HepG2 (cell line): ENCODE measurements around the gene BLMH. TPM values are rescaled to one million over a fixed set of nuclear protein-coding genes. Genes with fewer than 3 reads are reported as not detected.

Experiments used
- ADNP ChIP-seq: sonication (generic); formaldehyde crosslinking; IDR thresholded peaks from 2 replicates; pipeline ENCODE4 v1.4.0; 2020; ENCODE audit warnings: missing genetic modification reagents
- FIP1L1 ChIP-seq: fragments of 200-400 bp; formaldehyde crosslinking; IDR thresholded peaks from 2 replicates; pipeline ENCODE4 v1.6.1; 2018; ENCODE audit warnings: low read depth, mild to moderate bottlenecking, low read length, moderate library complexity, borderline replicate concordance; ENCODE audit not compliant: insufficient read depth
- GTF3A ChIP-seq: sonication (generic); formaldehyde crosslinking; conservative IDR thresholded peaks from 2 replicates; pipeline ENCODE4 v1.4.0; 2020; ENCODE audit warnings: mild to moderate bottlenecking, missing genetic modification reagents
- ONECUT2 ChIP-seq: sonication (generic); formaldehyde crosslinking; IDR thresholded peaks from 2 replicates; pipeline ENCODE4 v1.4.0; 2020; ENCODE audit warnings: missing genetic modification reagents
- PRMT3 ChIP-seq: sonication (generic); formaldehyde crosslinking; IDR thresholded peaks from 2 replicates; pipeline ENCODE4 v1.8.1; 2022; ENCODE audit warnings: low read depth, mild to moderate bottlenecking, moderate library complexity, missing genetic modification reagents, borderline replicate concordance
- SMYD3 ChIP-seq: sonication (generic); formaldehyde crosslinking; IDR thresholded peaks from 2 replicates; pipeline ENCODE4 v1.8.1; 2023; ENCODE audit warnings: mild to moderate bottlenecking, missing genetic modification reagents
- SNAPC2 ChIP-seq: sonication (generic); formaldehyde crosslinking; IDR thresholded peaks from 2 replicates; pipeline ENCODE4 v1.8.1; 2022; ENCODE audit warnings: mild to moderate bottlenecking, missing genetic modification reagents
- TCF7 ChIP-seq: sonication (generic); IDR thresholded peaks from 2 replicates; pipeline ENCODE4 v1.6.1; 2016; ENCODE audit warnings: antibody characterized with exemption, low read depth
- ZNF335 ChIP-seq: sonication (generic); formaldehyde crosslinking; IDR thresholded peaks from 2 replicates; pipeline ENCODE4 v1.4.0; 2020; ENCODE audit warnings: missing genetic modification reagents
- ZNF501 ChIP-seq: sonication (generic); formaldehyde crosslinking; IDR thresholded peaks from 2 replicates; pipeline ENCODE4 v1.5.1; 2020; ENCODE audit warnings: mild to moderate bottlenecking, moderate library complexity, missing genetic modification reagents
- ZSCAN31 ChIP-seq: sonication (generic); formaldehyde crosslinking; IDR thresholded peaks from 2 replicates; pipeline ENCODE4 v1.5.0; 2020; ENCODE audit warnings: low read depth, mild to moderate bottlenecking, missing genetic modification reagents
- polyA plus RNA-seq, 8 experiments: library from polyadenylated mRNA; depleted of rRNA in 3 of 8; stranded (reverse) in 7 of 8; unstranded in 1 of 8; fragments of >200 nt; fragmentation: Illumina TruSeq in 4 of 8; extraction: Trizol in 4 of 8; gene quantifications; 2 replicates each; pipeline versions ENCODE4 v1.2.1 to v1.2.3, GENCODE V29; 2011 to 2016; ENCODE audit warnings: low read depth in 4 of 8, missing spikeins in 1 of 8, mixed read lengths in 1 of 8; ENCODE audit not compliant: insufficient read depth in 1 of 8
- total RNA-seq, 5 experiments: library from RNA; depleted of rRNA; stranded (reverse); fragments of >200 nt; fragmentation: Illumina TruSeq; extraction: Trizol; gene quantifications; 2 replicates each; pipeline ENCODE4 v1.2.3, GENCODE V29; 2016; ENCODE audit warnings: low read depth in 1 of 5
- TF ChIP-seq, protein P1 (sequence below): sonication (generic); formaldehyde crosslinking; IDR thresholded peaks from 2 replicates; pipeline ENCODE4 v1.4.0; 2020; ENCODE audit warnings: missing genetic modification reagents
- TF ChIP-seq, protein P2 (sequence below): sonication (generic); formaldehyde crosslinking; IDR thresholded peaks from 2 replicates; pipeline ENCODE4 v1.4.0; 2020; ENCODE audit warnings: missing genetic modification reagents
- TF ChIP-seq, protein P3 (sequence below): sonication (generic); formaldehyde crosslinking; IDR thresholded peaks from 2 replicates; pipeline ENCODE4 v1.4.0; 2020; ENCODE audit warnings: mild to moderate bottlenecking, missing genetic modification reagents
- TF ChIP-seq, protein P4 (sequence below): sonication (generic); formaldehyde crosslinking; IDR thresholded peaks from 2 replicates; pipeline ENCODE4 v1.5.0; 2020; ENCODE audit warnings: missing genetic modification reagents, mild to moderate bottlenecking, borderline replicate concordance
- TF ChIP-seq, protein P5 (sequence below): sonication (generic); formaldehyde crosslinking; IDR thresholded peaks from 2 replicates; pipeline ENCODE4; 2020; ENCODE audit warnings: missing genetic modification reagents, mild to moderate bottlenecking, borderline replicate concordance

BLMH gene
- total and polyA plus RNA-seq, 2 of the 13 experiments (the other 11 are each of a cell fraction or from before 2014, with no cell fraction given), result 12.1 to 41.0 TPM

DNA sequence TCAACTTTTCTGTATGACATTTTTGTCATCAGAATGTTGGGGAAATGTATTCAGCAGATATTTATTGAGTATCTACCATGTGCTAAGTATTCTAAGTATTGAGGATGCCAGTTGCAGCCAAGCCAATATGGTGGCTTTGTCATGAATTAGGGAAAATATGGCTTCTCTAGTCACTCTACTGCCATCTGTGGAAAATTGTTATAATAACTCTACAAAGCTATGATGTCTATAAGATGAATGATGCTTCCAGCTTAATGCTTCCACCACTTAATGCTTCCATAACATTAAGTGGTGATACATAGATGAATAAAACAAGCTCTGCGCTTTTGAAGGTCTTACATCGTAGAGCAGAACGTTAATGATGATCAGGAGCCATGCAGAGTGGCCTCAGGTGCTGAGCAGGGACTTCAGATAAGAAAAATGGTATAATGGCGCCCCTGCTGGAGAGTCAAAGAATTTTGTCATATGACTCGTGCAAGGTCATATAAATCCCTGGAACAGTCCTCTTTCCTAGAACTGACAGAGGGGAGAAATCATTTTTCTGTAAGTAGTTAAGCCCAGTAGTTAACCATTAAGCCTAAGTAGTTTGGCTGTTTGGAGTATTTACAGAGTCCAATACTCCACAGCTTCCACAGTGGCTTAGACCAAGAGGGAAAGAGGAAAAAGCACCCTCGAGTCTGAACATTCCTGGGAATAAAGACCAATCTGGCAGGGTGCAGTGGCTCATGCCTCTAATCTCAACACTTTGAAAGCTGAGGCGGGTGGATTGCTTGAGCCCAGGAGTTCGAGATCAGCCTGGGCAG, 44.8 kb upstream of the BLMH start (continued):
- TF ChIP-seq, protein P1, sequence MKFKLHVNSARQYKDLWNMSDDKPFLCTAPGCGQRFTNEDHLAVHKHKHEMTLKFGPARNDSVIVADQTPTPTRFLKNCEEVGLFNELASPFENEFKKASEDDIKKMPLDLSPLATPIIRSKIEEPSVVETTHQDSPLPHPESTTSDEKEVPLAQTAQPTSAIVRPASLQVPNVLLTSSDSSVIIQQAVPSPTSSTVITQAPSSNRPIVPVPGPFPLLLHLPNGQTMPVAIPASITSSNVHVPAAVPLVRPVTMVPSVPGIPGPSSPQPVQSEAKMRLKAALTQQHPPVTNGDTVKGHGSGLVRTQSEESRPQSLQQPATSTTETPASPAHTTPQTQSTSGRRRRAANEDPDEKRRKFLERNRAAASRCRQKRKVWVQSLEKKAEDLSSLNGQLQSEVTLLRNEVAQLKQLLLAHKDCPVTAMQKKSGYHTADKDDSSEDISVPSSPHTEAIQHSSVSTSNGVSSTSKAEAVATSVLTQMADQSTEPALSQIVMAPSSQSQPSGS, result peak; percentile 78
- no peak for TF ChIP-seq PRMT3 (CRISPR knock-in tag)
- TF ChIP-seq, protein P2, sequence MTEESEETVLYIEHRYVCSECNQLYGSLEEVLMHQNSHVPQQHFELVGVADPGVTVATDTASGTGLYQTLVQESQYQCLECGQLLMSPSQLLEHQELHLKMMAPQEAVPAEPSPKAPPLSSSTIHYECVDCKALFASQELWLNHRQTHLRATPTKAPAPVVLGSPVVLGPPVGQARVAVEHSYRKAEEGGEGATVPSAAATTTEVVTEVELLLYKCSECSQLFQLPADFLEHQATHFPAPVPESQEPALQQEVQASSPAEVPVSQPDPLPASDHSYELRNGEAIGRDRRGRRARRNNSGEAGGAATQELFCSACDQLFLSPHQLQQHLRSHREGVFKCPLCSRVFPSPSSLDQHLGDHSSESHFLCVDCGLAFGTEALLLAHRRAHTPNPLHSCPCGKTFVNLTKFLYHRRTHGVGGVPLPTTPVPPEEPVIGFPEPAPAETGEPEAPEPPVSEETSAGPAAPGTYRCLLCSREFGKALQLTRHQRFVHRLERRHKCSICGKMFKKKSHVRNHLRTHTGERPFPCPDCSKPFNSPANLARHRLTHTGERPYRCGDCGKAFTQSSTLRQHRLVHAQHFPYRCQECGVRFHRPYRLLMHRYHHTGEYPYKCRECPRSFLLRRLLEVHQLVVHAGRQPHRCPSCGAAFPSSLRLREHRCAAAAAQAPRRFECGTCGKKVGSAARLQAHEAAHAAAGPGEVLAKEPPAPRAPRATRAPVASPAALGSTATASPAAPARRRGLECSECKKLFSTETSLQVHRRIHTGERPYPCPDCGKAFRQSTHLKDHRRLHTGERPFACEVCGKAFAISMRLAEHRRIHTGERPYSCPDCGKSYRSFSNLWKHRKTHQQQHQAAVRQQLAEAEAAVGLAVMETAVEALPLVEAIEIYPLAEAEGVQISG (CRISPR knock-in tag), result no peak
- TF ChIP-seq GTF3A (CRISPR knock-in tag), result no peak
- TF ChIP-seq ZNF335 (CRISPR knock-in tag), result no peak
- TF ChIP-seq, protein P3, sequence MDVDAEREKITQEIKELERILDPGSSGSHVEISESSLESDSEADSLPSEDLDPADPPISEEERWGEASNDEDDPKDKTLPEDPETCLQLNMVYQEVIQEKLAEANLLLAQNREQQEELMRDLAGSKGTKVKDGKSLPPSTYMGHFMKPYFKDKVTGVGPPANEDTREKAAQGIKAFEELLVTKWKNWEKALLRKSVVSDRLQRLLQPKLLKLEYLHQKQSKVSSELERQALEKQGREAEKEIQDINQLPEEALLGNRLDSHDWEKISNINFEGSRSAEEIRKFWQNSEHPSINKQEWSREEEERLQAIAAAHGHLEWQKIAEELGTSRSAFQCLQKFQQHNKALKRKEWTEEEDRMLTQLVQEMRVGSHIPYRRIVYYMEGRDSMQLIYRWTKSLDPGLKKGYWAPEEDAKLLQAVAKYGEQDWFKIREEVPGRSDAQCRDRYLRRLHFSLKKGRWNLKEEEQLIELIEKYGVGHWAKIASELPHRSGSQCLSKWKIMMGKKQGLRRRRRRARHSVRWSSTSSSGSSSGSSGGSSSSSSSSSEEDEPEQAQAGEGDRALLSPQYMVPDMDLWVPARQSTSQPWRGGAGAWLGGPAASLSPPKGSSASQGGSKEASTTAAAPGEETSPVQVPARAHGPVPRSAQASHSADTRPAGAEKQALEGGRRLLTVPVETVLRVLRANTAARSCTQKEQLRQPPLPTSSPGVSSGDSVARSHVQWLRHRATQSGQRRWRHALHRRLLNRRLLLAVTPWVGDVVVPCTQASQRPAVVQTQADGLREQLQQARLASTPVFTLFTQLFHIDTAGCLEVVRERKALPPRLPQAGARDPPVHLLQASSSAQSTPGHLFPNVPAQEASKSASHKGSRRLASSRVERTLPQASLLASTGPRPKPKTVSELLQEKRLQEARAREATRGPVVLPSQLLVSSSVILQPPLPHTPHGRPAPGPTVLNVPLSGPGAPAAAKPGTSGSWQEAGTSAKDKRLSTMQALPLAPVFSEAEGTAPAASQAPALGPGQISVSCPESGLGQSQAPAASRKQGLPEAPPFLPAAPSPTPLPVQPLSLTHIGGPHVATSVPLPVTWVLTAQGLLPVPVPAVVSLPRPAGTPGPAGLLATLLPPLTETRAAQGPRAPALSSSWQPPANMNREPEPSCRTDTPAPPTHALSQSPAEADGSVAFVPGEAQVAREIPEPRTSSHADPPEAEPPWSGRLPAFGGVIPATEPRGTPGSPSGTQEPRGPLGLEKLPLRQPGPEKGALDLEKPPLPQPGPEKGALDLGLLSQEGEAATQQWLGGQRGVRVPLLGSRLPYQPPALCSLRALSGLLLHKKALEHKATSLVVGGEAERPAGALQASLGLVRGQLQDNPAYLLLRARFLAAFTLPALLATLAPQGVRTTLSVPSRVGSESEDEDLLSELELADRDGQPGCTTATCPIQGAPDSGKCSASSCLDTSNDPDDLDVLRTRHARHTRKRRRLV, result no peak
- no peak for TF ChIP-seq ADNP (CRISPR knock-in tag)
- peak; percentile 10; the same call in 1 of the 2 replicates for TF ChIP-seq TCF7
- TF ChIP-seq ONECUT2 (CRISPR knock-in tag), result no peak
- peak; percentile 72; the same call in 1 of the 2 replicates for TF ChIP-seq ZSCAN31
- TF ChIP-seq SMYD3, result no peak
- TF ChIP-seq ZNF501, result no peak
- TF ChIP-seq SNAPC2 (CRISPR knock-in tag), result no peak
- TF ChIP-seq, protein P4, sequence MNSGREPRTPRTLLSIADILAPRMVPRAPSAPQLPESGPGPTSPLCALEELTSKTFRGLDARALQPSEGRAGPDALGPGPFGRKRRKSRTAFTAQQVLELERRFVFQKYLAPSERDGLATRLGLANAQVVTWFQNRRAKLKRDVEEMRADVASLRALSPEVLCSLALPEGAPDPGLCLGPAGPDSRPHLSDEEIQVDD (CRISPR knock-in tag), result no peak
- TF ChIP-seq, protein P5, sequence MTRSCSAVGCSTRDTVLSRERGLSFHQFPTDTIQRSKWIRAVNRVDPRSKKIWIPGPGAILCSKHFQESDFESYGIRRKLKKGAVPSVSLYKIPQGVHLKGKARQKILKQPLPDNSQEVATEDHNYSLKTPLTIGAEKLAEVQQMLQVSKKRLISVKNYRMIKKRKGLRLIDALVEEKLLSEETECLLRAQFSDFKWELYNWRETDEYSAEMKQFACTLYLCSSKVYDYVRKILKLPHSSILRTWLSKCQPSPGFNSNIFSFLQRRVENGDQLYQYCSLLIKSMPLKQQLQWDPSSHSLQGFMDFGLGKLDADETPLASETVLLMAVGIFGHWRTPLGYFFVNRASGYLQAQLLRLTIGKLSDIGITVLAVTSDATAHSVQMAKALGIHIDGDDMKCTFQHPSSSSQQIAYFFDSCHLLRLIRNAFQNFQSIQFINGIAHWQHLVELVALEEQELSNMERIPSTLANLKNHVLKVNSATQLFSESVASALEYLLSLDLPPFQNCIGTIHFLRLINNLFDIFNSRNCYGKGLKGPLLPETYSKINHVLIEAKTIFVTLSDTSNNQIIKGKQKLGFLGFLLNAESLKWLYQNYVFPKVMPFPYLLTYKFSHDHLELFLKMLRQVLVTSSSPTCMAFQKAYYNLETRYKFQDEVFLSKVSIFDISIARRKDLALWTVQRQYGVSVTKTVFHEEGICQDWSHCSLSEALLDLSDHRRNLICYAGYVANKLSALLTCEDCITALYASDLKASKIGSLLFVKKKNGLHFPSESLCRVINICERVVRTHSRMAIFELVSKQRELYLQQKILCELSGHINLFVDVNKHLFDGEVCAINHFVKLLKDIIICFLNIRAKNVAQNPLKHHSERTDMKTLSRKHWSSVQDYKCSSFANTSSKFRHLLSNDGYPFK, result no peak
- TF ChIP-seq FIP1L1, result no peak
